Tibial nerve (tissue), 4 donors: ENCODE data around the gene XPNPEP2. TPM values are rescaled to one million over a fixed set of nuclear protein-coding genes. Genes with fewer than 3 reads are reported as not detected.

Source experiments
- DNase-seq, 2 donors: peaks; one replicate each; pipeline ENCODE4 v3.0.0-alpha.2; 2019; ENCODE audit warnings: low spot score in 2 of 2
- H3K27ac ChIP-seq, 4 donors: fragments of 200-600 bp; sonication (generic) in 3 of 4; one replicate each; pipeline ENCODE4 v1.5.1; 2017 to 2019; ENCODE audit warnings: mild to moderate bottlenecking in 1 of 4
- H3K27me3 ChIP-seq, 2 donors: fragments of 200-600 bp; sonication (generic) in 1 of 2; one replicate each; pipeline versions ENCODE4 v1.5.1 to v1.6.0; 2017 to 2019
- H3K36me3 ChIP-seq, 3 donors: fragments of 200-600 bp; sonication (generic); one replicate each; pipeline ENCODE4 v1.5.1; 2018 to 2019
- H3K4me1 ChIP-seq, 4 donors: fragments of 200-600 bp; sonication (generic) in 3 of 4; one replicate each; pipeline ENCODE4 v1.5.1; 2017 to 2019
- H3K4me3 ChIP-seq, 4 donors: fragments of 200-600 bp; sonication (generic) in 3 of 4; one replicate each; pipeline ENCODE4 v1.5.1; 2017 to 2019; ENCODE audit warnings: mild to moderate bottlenecking in 1 of 4, moderate library complexity in 1 of 4
- H3K9me3 ChIP-seq, 4 donors: fragments of 200-600 bp; sonication (generic) in 3 of 4; one replicate each; pipeline ENCODE4 v1.5.1; 2017 to 2019
- CTCF ChIP-seq, 5 experiments: fragments of 200-600 bp in 3 of 5; fragments of 450-650 bp in 2 of 5; sonication (generic) in 3 of 5; IDR thresholded peaks; one replicate each; pipeline ENCODE4 v1.5.1; 2016 to 2019; ENCODE audit warnings: antibody characterized with exemption in 5 of 5, mild to moderate bottlenecking in 3 of 5, moderate library complexity in 2 of 5
- EP300 ChIP-seq, 2 donors: sonication (generic); formaldehyde crosslinking; IDR thresholded peaks; one replicate each; pipeline ENCODE4 v1.6.1; 2017; ENCODE audit warnings: antibody characterized with exemption in 2 of 2, mild to moderate bottlenecking in 1 of 2
- POLR2A ChIP-seq, 2 donors: fragments of 450-650 bp; IDR thresholded peaks; one replicate each; pipeline ENCODE4 v1.6.1; 2017; ENCODE audit warnings: antibody characterized with exemption in 2 of 2, mild to moderate bottlenecking in 2 of 2, moderate library complexity in 2 of 2
- WGBS, 2 donors: methylation state at CpG; one replicate each; pipeline ENCODE4 v1.1.5; 2018; 5-methylcytosine and 5-hydroxymethylcytosine counted together
- small RNA-seq: library from RNA; depleted of rRNA; stranded (forward); fragments of <200 nt; gene quantifications from one replicate; pipeline ENCODE3, GENCODE V24; 2016
- total RNA-seq, 4 donors: library from RNA; depleted of rRNA; stranded (reverse); fragments of >200 nt; gene quantifications; one replicate each; pipeline ENCODE4 v1.1.0, GENCODE V29; 2016

Gene XPNPEP2
- total RNA-seq, 4 donors from 2014 or later = 0.87 to 10.0 (median 5.2) TPM

- Histone ChIP-seq H3K9me3 (no peaks in the 10 kb centered on the region), H3K36me3 (peaks cover 0 to 48% (median 0%) of the 10 kb centered on the region in 3 donors), H3K4me3 (no peak overlapping the region), H3K4me1 (no peaks in the 10 kb centered on the region), H3K27ac (no peak overlapping the region), H3K27me3 (no peaks in the 10 kb centered on the region)
- 70 to 83% methylated on average over 6 of the region's 6 CpGs for WGBS, 2 donors
- TF ChIP-seq EP300 (IDR thresholded peaks at IDR 0.05) (no peak), POLR2A (IDR thresholded peaks at IDR 0.05) (no peak), CTCF (IDR thresholded peaks at IDR 0.05) (no peak)
- DNase-seq = no peak
Observed at GRCh38 chrX:129813662-129814368, 75.0 kb downstream of the XPNPEP2 start.

DNA sequence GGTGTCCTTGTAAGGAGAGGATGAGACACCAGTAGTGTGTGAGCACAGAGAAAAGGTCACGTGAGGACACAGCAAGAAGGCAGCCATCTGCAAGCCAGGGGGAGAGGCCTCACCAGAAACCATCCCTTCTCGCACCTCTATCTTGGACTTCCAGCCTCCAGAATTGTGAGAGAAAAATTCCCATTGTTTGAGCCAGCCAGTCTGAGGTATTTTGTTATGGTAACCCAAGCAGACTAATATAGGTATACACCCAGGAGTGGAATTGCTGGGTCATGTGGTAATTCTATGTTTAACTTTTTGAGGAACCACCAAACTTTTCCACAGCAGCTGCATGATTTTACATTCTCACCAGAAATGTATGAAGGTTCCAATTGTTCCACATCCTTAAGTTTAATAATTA lies 79.3 kb downstream of the XPNPEP2 start:
- Histone ChIP-seq H3K4me3 (no peak overlapping the region), H3K36me3 (peaks cover 0 to 18% (median 0%) of the 10 kb centered on the region in 3 donors), H3K27ac (no peak overlapping the region), H3K9me3 (no peaks in the 10 kb centered on the region), H3K4me1 (no peaks in the 10 kb centered on the region), H3K27me3 (no peaks in the 10 kb centered on the region)
- DNase-seq = no peak
- 89 to 97% methylated on average over 2 of the region's 2 CpGs for WGBS, 2 donors
- TF ChIP-seq EP300 (IDR thresholded peaks at IDR 0.05) = no peak
- TF ChIP-seq CTCF (IDR thresholded peaks at IDR 0.05) = no peak
- TF ChIP-seq POLR2A (IDR thresholded peaks at IDR 0.05) = no peak

Small RNA genes lying within 50 kb of the gene (small RNA-seq; reads per million reads assigned to genes)
- gene RF00017 = not detected

Other genes starting within 250 kb of the XPNPEP2 start
- gene SMARCA1, start 215.5 kb upstream of the XPNPEP2 start, total RNA-seq = 10 to 100 TPM; 35.7 to 42.9 (median 39.1) TPM
- gene OCRL, start 198.7 kb upstream of the XPNPEP2 start, total RNA-seq = 10 to 100 TPM; 14.7 to 23.0 (median 22.6) TPM
- gene APLN, start 84.0 kb upstream of the XPNPEP2 start, total RNA-seq = under 1 TPM in 3 of 4 donors, not detected in 1; 0.20 to 0.60 (median 0.21) TPM
- gene SASH3, start 41.0 kb downstream of the XPNPEP2 start, total RNA-seq = 10 to 100 TPM; 10.4 to 20.4 (median 15.0) TPM
- 10 to 100 TPM; 14.0 to 27.6 (median 19.1) TPM for gene ZDHHC9, start 104.9 kb downstream of the XPNPEP2 start, total RNA-seq
- gene UTP14A, start 167.2 kb downstream of the XPNPEP2 start, total RNA-seq = 10 to 100 TPM; 14.9 to 27.6 (median 17.7) TPM
- gene BCORL1, start 243.7 kb downstream of the XPNPEP2 start, total RNA-seq = 10 to 100 TPM in 1 of 4 donors, 1 to 10 TPM in 3; 4.7 to 10.0 (median 9.0) TPM